ENCODE data around the gene KRTAP9-2. TPM values are rescaled to one million over a fixed set of nuclear protein-coding genes. Genes with fewer than 3 reads are reported as not detected.
"Not testable (repeated sequence)": the region's sequence is repeated elsewhere in the genome, so short reads cannot be mapped to it uniquely, and the experiment has no call there.

The KRTAP9-2 gene
- total RNA-seq, 4 donors from 2014 or later, result 36.3 to 127 (median 60.8) TPM; not detected in 1

- H3K27me3 ChIP-seq, result peaks cover 22% of the 10 kb centered on the region
- 89% methylated on average over 2 of the region's 2 CpGs for WGBS
- DNase-seq (ENCODE audit: low spot score in 2 of 2), result no peak
- no peak overlapping the region for H3K27ac ChIP-seq
- TF ChIP-seq CTCF (IDR thresholded peaks at IDR 0.05) (no peak), EP300 (IDR thresholded peaks at IDR 0.05) (no peak), POLR2A (IDR thresholded peaks at IDR 0.05) (no peak), POLR2AphosphoS5 (IDR thresholded peaks at IDR 0.05) (no peak)
- no peaks in the 10 kb centered on the region for H3K4me1 ChIP-seq
- no peaks in the 10 kb centered on the region for H3K36me3 ChIP-seq
- H3K9me3 ChIP-seq, result no peaks in the 10 kb centered on the region
- H3K4me3 ChIP-seq, result no peak overlapping the region
Observed at GRCh38 chr17:41263212-41263611, 36.8 kb downstream of the KRTAP9-2 start.

GRCh38 chr17:41264599-41264998 is 38.2 kb downstream of the KRTAP9-2 start:
- H3K4me1 ChIP-seq, result no peaks in the 10 kb centered on the region
- peaks cover 15% of the 10 kb centered on the region for H3K27me3 ChIP-seq
- TF ChIP-seq EP300 (IDR thresholded peaks at IDR 0.05) (no peak), POLR2AphosphoS5 (IDR thresholded peaks at IDR 0.05) (no peak), CTCF (IDR thresholded peaks at IDR 0.05) (no peak), POLR2A (IDR thresholded peaks at IDR 0.05) (no peak)
- no peak for DNase-seq (ENCODE audit: low spot score in 2 of 2)
- no peaks in the 10 kb centered on the region for H3K9me3 ChIP-seq
- WGBS, result 93% methylated on average over 3 of the region's 3 CpGs
- H3K36me3 ChIP-seq, result no peaks in the 10 kb centered on the region
- no peak overlapping the region for H3K4me3 ChIP-seq
- H3K27ac ChIP-seq, result no peak overlapping the region

GRCh38 chr17:41265078-41265477 is 38.6 kb downstream of the KRTAP9-2 start, which contains the start of gene KRTAP9-6:
KRTAP9-6 (plus strand) TSS chr17:41265378; CDS start chr17:41265378, 0 bp downstream.
- DNase-seq (ENCODE audit: low spot score in 2 of 2), result no peak
- Histone ChIP-seq H3K36me3 (no peaks in the 10 kb centered on the region), H3K27me3 (peaks cover 15% of the 10 kb centered on the region), H3K4me1 (no peaks in the 10 kb centered on the region), H3K9me3 (no peaks in the 10 kb centered on the region), H3K4me3 (no peak within 1 kb of the TSS), H3K27ac (no peak within 1 kb of the TSS)
- 55% methylated on average over 2 of the region's 2 CpGs for WGBS
- no peak for TF ChIP-seq POLR2AphosphoS5 (IDR thresholded peaks at IDR 0.05)
- no peak for TF ChIP-seq POLR2A (IDR thresholded peaks at IDR 0.05)
- TF ChIP-seq CTCF (IDR thresholded peaks at IDR 0.05), result no peak
- TF ChIP-seq EP300 (IDR thresholded peaks at IDR 0.05), result no peak

- Histone ChIP-seq H3K36me3 (no peaks in the 10 kb centered on the region), H3K27ac (no peak overlapping the region), H3K27me3 (peaks cover 9% of the 10 kb centered on the region), H3K9me3 (no peaks in the 10 kb centered on the region), H3K4me1 (no peaks in the 10 kb centered on the region), H3K4me3 (no peak overlapping the region)
- TF ChIP-seq POLR2AphosphoS5 (IDR thresholded peaks at IDR 0.05), result no peak
- TF ChIP-seq CTCF (IDR thresholded peaks at IDR 0.05), result no peak
- no peak for TF ChIP-seq POLR2A (IDR thresholded peaks at IDR 0.05)
- no peak for TF ChIP-seq EP300 (IDR thresholded peaks at IDR 0.05)
- 92% methylated on average over 3 of the region's 3 CpGs for WGBS
- DNase-seq (ENCODE audit: low spot score in 2 of 2), result no peak
Observed at GRCh38 chr17:41267711-41268110, 41.3 kb downstream of the KRTAP9-2 start.

GRCh38 chr17:41271323-41271722 is 44.9 kb downstream of the KRTAP9-2 start:
- H3K9me3 ChIP-seq; H3K4me3 ChIP-seq; H3K4me1 ChIP-seq; H3K36me3 ChIP-seq; H3K27ac ChIP-seq; H3K27me3 ChIP-seq; DNase-seq (ENCODE audit: low spot score in 2 of 2): not testable (repeated sequence)
- WGBS, result no CpG with 5 or more reads among the region's 1 CpG

- Histone ChIP-seq H3K27ac (no peak overlapping the region), H3K9me3 (no peaks in the 10 kb centered on the region), H3K27me3 (peaks cover 5% of the 10 kb centered on the region), H3K36me3 (no peaks in the 10 kb centered on the region), H3K4me1 (no peaks in the 10 kb centered on the region), H3K4me3 (no peak overlapping the region)
- 33% methylated on average over 1 of the region's 1 CpG for WGBS
- no peak for TF ChIP-seq CTCF (IDR thresholded peaks at IDR 0.05)
- no peak for TF ChIP-seq EP300 (IDR thresholded peaks at IDR 0.05)
- TF ChIP-seq POLR2AphosphoS5 (IDR thresholded peaks at IDR 0.05), result no peak
- no peak for TF ChIP-seq POLR2A (IDR thresholded peaks at IDR 0.05)
- DNase-seq (ENCODE audit: low spot score in 2 of 2), result no peak
Observed at GRCh38 chr17:41271858-41272257, 45.4 kb downstream of the KRTAP9-2 start.

GRCh38 chr17:41275648-41276190 is 49.3 kb downstream of the KRTAP9-2 start, which contains the start of gene KRTAP9-7:
KRTAP9-7 (plus strand) TSS chr17:41275698; CDS start chr17:41275698, 0 bp downstream.
- H3K4me1 ChIP-seq; H3K36me3 ChIP-seq; H3K27me3 ChIP-seq; DNase-seq (ENCODE audit: low spot score in 2 of 2); H3K27ac ChIP-seq; H3K4me3 ChIP-seq; H3K9me3 ChIP-seq: not testable (repeated sequence)
- WGBS, result 100% methylated on average over 2 of the region's 3 CpGs
